ENCODE data around the gene TRIM65.

Gene TRIM65

GRCh38 chr17:75919611-75920010 is 22.9 kb upstream of the TRIM65 start:
- Histone ChIP-seq H3K36me3 (ENCODE audit: insufficient read depth, low read length) (peaks cover 33% of the 10 kb centered on the region; the same call in 1 of the 2 replicates), H3K9me2 (ENCODE audit: low read depth, low read length) (no peaks in the 10 kb centered on the region), H3K27ac (ENCODE audit: low read depth, low read length, poor library complexity, severe bottlenecking) (no peak overlapping the region), H3F3A (ENCODE audit: insufficient read depth, low read length) (no peaks in the 10 kb centered on the region), H2AFZ (ENCODE audit: low read length) (no peak overlapping the region), H3K9ac (ENCODE audit: low read length) (no peak overlapping the region), H3K4me2 (ENCODE audit: low read length) (no peak overlapping the region), H3K79me2 (ENCODE audit: insufficient read depth, low read length) (no peaks in the 10 kb centered on the region), H3K9me3 (ENCODE audit: low read length) (no peaks in the 10 kb centered on the region), H3K4me1 (ENCODE audit: insufficient read depth, low read length, severe bottlenecking) (no peaks in the 10 kb centered on the region), H3K4me3 (ENCODE audit: low read depth, low read length, poor library complexity, severe bottlenecking) (no peak overlapping the region), H4K20me1 (ENCODE audit: insufficient read depth, low read length) (no peaks in the 10 kb centered on the region), H3K27me3 (ENCODE audit: insufficient read depth, low read length) (no peaks in the 10 kb centered on the region)
- TF ChIP-seq CTCF (IDR thresholded peaks at IDR 0.05; ENCODE audit: low read length) (no peak), EZH2 (IDR thresholded peaks at IDR 0.05; ENCODE audit: borderline replicate concordance, low read length) (no peak)

GRCh38 chr17:75917917-75918445 is 21.2 kb upstream of the TRIM65 start:
- Histone ChIP-seq H3K4me2 (ENCODE audit: low read length) (no peak overlapping the region), H3K9ac (ENCODE audit: low read length) (no peak overlapping the region), H3K4me1 (ENCODE audit: insufficient read depth, low read length, severe bottlenecking) (peaks cover under 1% of the 10 kb centered on the region), H2AFZ (ENCODE audit: low read length) (no peak overlapping the region), H3K4me3 (ENCODE audit: low read depth, low read length, poor library complexity, severe bottlenecking) (no peak overlapping the region), H3K36me3 (ENCODE audit: insufficient read depth, low read length) (peaks cover 25% of the 10 kb centered on the region), H3K27ac (ENCODE audit: low read depth, low read length, poor library complexity, severe bottlenecking) (no peak overlapping the region), H3K9me3 (ENCODE audit: low read length) (no peaks in the 10 kb centered on the region), H4K20me1 (ENCODE audit: insufficient read depth, low read length) (no peaks in the 10 kb centered on the region), H3K27me3 (ENCODE audit: insufficient read depth, low read length) (no peaks in the 10 kb centered on the region), H3F3A (ENCODE audit: insufficient read depth, low read length) (no peaks in the 10 kb centered on the region), H3K9me2 (ENCODE audit: low read depth, low read length) (no peaks in the 10 kb centered on the region), H3K79me2 (ENCODE audit: insufficient read depth, low read length) (no peaks in the 10 kb centered on the region)
- TF ChIP-seq CTCF (IDR thresholded peaks at IDR 0.05; ENCODE audit: low read length) = no peak

GRCh38 chr17:75917141-75917916 is 20.6 kb upstream of the TRIM65 start:
- no peak overlapping the region for H2AFZ ChIP-seq (ENCODE audit: low read length)
- H3K4me1 ChIP-seq (ENCODE audit: insufficient read depth, low read length, severe bottlenecking) = peaks cover 7% of the 10 kb centered on the region
- H3F3A ChIP-seq (ENCODE audit: insufficient read depth, low read length) = no peaks in the 10 kb centered on the region
- H3K36me3 ChIP-seq (ENCODE audit: insufficient read depth, low read length) = peaks cover 21% of the 10 kb centered on the region
- TF ChIP-seq CTCF (IDR thresholded peaks at IDR 0.05; ENCODE audit: low read length) (no peak), EZH2 (IDR thresholded peaks at IDR 0.05; ENCODE audit: borderline replicate concordance, low read length) (no peak)
- H3K9me3 ChIP-seq (ENCODE audit: low read length) = no peaks in the 10 kb centered on the region
- no peak overlapping the region for H3K27ac ChIP-seq (ENCODE audit: low read depth, low read length, poor library complexity, severe bottlenecking)
- no peaks in the 10 kb centered on the region for H3K9me2 ChIP-seq (ENCODE audit: low read depth, low read length)
- H3K27me3 ChIP-seq (ENCODE audit: insufficient read depth, low read length) = no peaks in the 10 kb centered on the region
- no peak overlapping the region for H3K9ac ChIP-seq (ENCODE audit: low read length)
- no peak overlapping the region for H3K4me2 ChIP-seq (ENCODE audit: low read length)
- no peaks in the 10 kb centered on the region for H3K79me2 ChIP-seq (ENCODE audit: insufficient read depth, low read length)
- H3K4me3 ChIP-seq (ENCODE audit: low read depth, low read length, poor library complexity, severe bottlenecking) = no peak overlapping the region
- H4K20me1 ChIP-seq (ENCODE audit: insufficient read depth, low read length) = no peaks in the 10 kb centered on the region

All from OCI-LY1 (cell line).